ENCODE measurements around the gene ATP8B1.

The ATP8B1 gene

GRCh38 chr18:57816208-57816954 is 13.3 kb upstream of the ATP8B1 start:
- DNase-seq = no peak

GRCh38 chr18:57814555-57814954 is 11.4 kb upstream of the ATP8B1 start:
- no peak for DNase-seq

- DNase-seq = no peak
These were observed 10.1 kb upstream of the ATP8B1 start for GRCh38 chr18:57813245-57813644.

GRCh38 chr18:57812126-57812477 is 9.0 kb upstream of the ATP8B1 start:
- no peak for DNase-seq

GRCh38 chr18:57811477-57812125 is 8.5 kb upstream of the ATP8B1 start:
- no peak for DNase-seq

GRCh38 chr18:57809190-57809589 is 6.1 kb upstream of the ATP8B1 start:
- no peak for DNase-seq

GRCh38 chr18:57807336-57808117 is 4.4 kb upstream of the ATP8B1 start:
- no peak for DNase-seq

GRCh38 chr18:57806978-57807285 is 3.8 kb upstream of the ATP8B1 start:
- DNase-seq = no peak

GRCh38 chr18:57806201-57806977 is 3.3 kb upstream of the ATP8B1 start:
- DNase-seq = no peak

- no peak for DNase-seq
These were observed 2.0 kb upstream of the ATP8B1 start for GRCh38 chr18:57805117-57805516.

- no peak for DNase-seq
These were observed 1.4 kb upstream of the ATP8B1 start for GRCh38 chr18:57804557-57804956.

- DNase-seq = no peak
These were observed 657 bp downstream of the ATP8B1 start for GRCh38 chr18:57802213-57803102.

GRCh38 chr18:57801761-57802212 is 1.3 kb downstream of the ATP8B1 start:
- no peak for DNase-seq

- DNase-seq = no peak
These were observed 1.8 kb downstream of the ATP8B1 start for GRCh38 chr18:57801325-57801724.

GRCh38 chr18:57798713-57799373 is 4.3 kb downstream of the ATP8B1 start:
- no peak for DNase-seq

- DNase-seq = peak; percentile 92
These were observed 5.9 kb downstream of the ATP8B1 start for GRCh38 chr18:57797209-57797651.

GRCh38 chr18:57794951-57795728 is 8.0 kb downstream of the ATP8B1 start:
- DNase-seq = no peak

GRCh38 chr18:57793302-57793986 is 9.7 kb downstream of the ATP8B1 start:
- no peak for DNase-seq

GRCh38 chr18:57792631-57793301 is 10.3 kb downstream of the ATP8B1 start:
- peak; percentile 97 for DNase-seq
